ENCODE results near the gene SLC43A1. TPM values are rescaled to one million over a fixed set of nuclear protein-coding genes. Genes with fewer than 3 reads are reported as not detected.
"Not testable (repeated sequence)": the region's sequence is repeated elsewhere in the genome, so short reads cannot be mapped to it uniquely, and the experiment has no call there.

SLC43A1 gene
- polyA plus RNA-seq, 1 donor = 14.1 TPM

DNA sequence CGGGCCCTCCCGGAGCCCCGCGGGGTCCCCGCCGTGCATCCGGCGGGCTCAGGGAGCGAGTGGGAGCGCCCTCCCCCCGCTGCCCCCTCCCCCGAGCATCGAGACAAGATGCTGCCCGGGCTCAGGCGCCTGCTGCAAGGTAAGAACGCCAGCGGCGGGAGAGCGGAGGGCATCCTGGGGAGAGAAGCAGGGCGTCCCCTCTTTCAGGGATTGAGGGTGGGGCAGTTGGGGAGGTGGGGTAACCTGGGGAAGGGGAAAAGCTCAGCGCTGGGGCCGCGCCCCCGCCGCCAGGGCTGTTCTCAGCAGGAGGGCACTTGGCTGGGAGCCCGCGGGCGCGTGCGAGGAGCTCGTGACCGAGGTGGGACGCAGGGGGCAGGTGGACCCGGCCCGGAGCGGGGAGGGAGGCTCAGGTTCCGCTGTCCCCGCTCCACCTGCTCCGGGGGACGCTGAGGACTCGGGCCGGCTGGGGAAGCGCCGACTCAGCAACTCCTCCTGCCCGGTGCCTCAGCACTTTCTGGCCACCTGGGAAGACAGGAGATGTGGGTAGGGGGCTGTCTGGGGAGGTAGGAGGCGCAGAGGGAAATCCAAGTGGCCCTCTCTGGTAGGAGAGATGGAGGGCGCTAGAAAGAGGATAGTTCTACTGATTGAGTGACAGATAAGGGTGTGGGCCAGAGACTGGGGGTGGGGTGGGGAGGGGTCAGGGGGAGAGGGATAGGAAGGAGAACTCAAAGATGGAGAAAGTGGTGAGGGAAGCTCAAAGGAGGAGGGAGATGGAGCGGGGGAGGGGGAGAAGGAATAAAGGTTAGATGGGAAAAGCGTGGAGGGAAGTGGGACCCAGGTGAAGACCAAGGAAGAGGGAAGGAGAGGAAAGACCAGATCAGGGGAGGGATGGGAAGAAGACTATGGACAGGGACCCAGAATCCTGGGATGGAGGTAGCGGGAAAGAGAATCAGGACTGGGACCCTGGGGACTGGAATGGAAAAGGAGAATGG, 54.4 kb downstream of the SLC43A1 start:
- DNase-seq (ENCODE audit: low read depth) = no peak

DNA sequence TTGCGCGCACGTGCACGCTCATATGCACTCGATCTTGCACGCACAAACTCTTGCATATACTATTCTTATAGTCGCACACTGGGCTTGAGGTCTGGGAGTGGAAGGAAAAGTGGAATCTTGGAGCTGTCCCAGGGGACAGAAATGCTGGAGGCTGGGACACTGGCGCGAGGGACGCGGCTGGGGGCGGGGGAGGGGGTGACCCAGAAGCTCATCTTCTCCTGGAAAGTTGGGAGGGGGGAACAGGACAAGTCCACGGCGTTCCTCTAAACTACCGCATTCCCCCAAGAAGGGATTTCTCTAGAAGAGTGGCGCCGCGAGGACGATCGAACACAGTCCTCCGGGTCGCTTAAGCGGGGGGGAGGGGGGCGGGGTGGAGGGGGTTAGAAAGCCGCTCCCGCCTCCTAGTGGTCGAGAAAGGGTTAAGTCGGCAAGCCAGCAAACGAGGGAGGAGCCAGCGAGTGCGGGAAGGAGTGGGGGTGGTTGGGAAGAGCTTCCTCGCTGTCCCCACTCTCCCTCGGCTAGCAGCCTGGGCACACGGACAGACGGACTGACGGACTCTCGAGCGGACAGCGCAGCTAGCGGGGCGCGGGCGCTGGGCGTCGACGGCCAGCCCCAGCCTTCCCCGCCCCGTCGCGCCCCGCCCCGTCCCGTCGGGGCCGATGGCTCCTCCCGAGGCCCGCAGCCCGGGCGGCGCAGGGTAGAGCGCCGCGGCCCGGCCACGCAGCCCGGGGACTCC, 55.3 kb downstream of the SLC43A1 start, which contains the start of gene RTN4RL2:
Gene RTN4RL2 (plus strand): TSS at position 507 of the 736 bp plus-strand sequence. CDS start 338 bp downstream, outside the sequence.
- no peak for DNase-seq (ENCODE audit: low read depth)

DNA sequence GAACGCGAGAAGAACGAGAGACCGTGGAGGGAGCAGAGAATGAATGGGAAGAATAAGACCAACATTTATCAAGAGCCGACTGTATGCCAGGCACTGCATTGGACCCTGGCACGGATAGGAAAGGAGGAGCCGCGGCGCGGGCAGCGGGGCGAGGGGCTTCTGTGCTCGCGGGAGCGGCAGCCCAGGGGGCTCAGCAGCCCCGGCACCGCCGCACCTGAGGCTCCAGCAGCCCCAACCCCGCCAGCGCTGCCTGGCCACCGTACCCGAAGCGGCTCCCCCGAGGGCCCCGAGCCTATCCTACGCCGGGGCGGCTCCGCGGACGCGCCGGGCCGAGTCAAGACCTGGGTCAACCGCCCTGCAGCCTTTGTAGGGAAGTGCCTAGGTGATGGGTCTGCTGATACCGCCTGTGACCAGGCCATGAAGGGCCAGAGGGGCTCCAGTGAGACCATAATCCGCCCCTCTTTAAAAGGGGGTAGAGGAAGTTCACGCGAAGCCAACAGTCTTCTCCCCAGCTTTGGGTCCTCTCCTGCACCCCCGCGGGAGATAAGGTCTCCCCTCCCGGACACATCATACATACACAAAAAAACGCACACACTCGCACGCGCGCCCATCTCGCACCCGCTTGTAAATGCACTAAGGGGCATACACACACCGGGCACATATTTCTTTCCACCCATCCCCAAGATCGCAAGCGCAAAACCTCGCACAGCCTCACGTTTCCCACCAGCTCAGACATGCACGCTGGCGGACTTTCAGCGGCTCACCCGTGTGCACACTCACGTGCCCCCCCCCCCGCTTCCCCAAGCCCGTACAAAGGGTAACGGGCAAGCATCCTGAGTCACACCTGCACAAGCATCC, 56.1 kb downstream of the SLC43A1 start:
- DNase-seq (ENCODE audit: low read depth) = no peak

DNA sequence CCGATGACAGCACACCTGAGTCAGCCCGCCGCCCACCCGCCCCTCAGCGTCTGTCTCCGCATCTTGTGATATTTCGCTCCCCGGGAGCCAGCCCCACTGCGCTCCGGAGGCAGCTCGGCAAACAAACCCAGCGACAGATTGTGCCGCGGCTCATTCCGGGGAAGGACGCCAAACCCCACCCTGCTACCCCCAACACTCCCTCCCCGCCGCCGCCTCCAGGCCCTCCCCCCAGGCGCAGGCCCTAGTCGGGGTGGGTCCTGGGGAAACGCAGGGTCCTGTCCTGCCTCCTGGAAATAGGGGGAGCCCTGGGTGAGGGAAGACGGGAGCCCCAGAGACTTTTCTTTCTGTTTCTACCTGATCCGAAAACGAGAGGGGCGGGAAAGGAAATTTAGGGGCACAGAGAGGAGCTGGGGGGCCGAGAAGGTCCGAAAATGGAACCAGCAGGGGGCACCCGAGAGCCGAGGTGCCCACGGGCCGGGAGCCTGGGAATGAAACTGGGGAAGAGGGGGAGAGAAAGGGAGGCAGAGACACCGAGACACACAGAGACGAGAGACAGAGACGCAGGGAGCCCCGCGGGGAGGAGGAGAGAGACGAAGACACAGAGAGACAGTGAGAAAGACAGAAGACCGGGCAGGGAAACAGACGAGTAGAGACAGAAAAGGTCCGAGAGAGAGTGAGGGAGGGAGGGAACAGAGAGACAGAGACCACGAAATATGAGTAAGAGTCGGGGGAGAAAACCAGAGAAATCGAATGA, 56.9 kb downstream of the SLC43A1 start:
- DNase-seq (ENCODE audit: low read depth) = no peak

DNA sequence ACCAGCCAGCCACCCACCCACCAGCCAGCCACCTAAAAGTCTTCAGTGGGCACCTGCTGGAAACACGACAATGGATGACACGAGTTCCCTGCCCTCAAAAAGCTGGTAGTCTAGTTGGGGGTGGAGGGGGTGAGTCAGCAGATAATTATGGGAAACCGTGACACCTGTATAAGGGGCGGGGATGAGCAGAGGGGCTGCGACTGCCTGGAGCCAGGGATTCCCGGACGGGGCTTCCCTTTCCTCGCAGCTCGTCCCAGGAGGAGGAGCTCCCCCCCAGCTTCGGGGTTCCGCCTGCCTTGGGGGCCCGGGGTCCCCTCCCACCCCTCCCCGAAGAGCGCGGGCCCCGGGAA, 57.5 kb downstream of the SLC43A1 start:
- no peak for DNase-seq (ENCODE audit: low read depth)

DNA sequence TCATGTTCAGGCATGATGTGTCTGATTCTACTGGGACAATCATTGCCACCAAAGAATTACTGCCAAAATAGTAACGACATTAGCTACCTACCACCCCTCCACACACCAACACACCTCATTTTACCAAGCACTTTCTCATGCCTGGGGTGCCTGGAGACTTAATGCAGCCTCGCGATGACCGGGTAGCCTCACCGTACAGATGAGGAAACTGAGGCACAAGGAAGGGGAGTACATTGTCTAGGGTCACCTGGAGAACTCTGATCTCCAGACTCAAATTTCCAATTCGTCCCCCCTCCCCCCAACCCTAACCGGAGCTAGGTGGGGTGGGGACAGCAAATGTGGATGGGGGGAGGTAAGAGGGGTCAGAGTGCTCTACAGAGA, 57.9 kb downstream of the SLC43A1 start:
- DNase-seq (ENCODE audit: low read depth) = no peak

DNA sequence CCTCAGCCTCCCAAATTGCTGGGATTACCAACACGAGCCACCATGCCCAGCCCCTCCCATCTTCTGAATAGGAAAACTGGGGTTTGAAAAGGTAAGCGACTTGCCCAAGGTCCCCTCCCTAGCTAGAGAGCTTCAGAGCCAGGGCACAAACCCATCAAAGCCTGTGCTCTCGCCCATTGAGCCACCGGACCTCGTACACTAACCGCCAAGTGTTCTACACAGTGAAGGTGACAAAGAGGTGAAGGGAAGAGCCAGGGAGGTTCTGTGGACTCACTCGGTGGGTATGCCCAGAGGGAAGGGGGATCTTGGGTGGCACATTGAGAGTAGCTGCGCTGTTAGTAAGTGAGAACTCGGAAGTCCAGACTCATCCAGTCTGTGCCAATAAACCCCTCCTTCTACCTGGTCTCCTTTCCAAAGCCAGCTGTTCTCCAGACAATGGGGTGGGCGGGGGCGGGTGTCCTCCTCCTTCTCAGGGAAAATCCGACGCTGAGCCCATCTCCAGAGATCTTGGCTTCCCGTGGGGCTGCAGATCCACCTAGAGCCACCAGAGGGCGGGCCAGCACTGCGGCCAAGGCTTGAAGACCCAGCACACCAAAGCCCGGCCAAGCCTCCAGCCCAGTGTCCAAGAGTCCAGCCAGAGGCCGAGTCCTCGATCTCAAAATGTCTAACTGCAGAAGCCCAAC, 58.4 kb downstream of the SLC43A1 start:
- DNase-seq (ENCODE audit: low read depth) = peak; percentile 60

DNA sequence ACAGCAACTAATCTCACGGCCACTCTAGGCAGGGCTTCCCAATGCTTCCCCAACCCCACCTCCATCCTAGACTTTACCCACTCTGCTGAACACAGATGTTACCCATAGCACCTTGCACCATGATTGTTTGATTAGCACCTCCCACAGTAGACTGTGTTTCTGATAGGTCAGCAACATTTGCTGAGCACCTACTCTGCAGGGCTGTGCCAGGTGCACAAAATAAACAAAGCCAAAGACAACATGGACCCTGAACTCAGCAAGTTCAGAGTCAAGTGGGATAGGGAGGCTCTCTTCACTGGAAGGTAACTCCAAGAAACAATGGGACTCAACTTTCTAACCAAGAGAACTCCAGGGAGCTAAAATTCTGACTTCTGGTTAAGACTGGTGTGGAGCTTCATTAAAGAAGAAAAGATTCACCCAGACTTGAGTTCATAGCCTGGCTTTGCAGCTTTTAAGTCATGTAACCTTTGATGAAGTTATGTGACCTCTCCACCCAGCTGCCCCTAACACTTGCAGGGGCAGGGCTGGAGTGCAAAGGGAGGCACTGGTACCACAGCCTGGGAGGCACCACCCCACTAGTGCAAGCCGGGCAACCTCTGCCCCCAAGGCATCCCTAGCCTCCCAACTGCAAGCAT, 61.8 kb downstream of the SLC43A1 start:
- DNase-seq (ENCODE audit: low read depth) = no peak

DNA sequence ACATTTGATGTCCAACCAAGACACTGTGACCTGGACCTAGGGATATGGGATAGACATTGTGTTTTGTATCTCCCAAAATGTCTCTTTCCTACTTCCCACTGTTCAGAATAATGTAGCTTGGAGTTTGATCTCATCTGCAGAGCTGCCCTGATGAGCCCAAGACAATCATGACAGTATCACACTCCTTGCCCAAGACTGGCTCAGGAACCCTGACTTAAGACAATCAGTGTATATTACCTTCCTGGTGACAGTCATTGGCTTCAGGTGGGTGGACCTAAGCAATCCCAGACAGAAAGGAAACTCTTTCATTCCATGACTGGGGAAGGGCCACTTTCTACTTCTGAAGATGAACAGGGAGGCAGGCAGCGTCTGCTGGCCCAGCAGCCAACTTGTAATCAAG, 69.4 kb downstream of the SLC43A1 start:
- no peak for DNase-seq (ENCODE audit: low read depth)

DNA sequence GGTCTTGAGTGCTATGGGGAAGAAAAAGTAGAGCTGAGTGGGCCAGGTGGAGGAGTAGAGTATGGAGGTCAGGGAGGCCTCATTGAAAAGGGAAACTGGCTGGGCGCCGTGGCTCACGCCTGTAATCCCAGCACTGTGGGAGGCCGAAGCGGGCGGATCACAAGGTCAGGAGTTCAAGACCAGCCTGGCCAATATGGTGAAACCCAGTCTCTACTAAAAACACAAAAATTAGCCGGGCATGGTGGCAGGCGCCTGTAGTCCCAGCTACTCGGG, 70.4 kb downstream of the SLC43A1 start:
- DNase-seq (ENCODE audit: low read depth) = not testable (repeated sequence)

DNA sequence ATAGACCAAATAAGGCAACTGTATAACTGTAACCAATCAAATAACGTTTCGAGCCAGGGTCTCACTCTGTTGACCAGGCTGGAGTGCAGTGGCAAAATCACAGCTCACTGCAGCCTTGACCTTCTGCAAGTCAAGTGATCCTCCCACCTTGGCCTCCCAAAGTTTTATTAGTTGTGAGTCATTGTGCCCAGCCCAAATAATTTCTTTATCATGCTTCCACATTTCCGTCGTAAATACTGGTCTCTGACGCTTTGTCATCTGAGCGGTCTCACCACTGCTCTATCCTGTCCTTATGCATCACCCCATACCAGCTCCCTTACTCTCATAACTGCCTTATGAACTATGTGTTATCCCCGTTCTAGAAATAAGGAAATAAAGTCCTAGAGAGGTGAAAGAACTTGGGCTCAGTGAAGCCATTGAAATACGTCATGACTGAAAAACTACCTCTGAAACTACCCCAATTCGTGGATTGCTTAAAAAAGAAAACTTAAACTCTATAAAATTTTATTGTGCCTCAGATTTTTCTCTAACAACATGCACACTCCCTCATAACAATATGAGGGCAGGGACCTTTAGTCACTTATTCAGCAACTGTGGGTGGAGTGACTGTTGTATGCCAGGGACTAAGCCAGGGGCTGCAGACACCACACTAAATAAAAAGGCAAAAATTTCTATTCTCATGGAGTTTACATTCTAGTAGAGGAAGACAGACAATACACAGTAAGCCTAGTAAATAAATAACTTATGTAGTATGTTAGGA, 71.0 kb downstream of the SLC43A1 start:
- no peak for DNase-seq (ENCODE audit: low read depth)

DNA sequence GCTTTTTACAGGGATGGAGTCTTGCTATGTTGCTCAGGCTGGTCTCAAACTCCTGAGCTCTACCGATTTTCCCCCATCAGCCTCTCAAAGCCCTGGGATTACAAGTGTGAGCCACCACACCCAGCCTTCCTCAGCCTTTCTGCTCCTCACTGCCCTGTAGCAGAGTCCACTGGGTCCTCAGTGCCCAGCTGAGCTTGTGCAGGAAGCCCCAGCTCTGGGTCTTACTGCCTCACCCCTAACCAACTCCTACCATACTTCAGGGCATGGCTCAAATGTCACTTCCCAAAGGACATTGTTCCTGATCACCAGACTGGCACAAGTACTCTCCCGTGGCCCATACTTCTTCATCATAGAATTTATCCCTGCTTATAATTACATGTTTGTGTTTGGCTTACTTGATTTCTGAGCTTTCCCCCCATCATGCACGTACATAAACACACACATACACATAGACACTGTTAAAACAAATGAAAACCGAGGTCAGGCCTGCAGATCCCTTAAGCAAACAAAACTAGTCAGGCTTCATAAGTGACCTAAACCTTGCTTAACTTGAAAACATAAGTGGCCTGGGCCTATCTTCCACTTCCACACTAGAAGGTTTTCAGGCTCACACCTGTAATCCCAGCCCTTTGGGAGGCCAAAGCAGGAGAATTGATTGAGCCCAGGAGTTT, 74.6 kb downstream of the SLC43A1 start:
- DNase-seq (ENCODE audit: low read depth) = no peak

DNA sequence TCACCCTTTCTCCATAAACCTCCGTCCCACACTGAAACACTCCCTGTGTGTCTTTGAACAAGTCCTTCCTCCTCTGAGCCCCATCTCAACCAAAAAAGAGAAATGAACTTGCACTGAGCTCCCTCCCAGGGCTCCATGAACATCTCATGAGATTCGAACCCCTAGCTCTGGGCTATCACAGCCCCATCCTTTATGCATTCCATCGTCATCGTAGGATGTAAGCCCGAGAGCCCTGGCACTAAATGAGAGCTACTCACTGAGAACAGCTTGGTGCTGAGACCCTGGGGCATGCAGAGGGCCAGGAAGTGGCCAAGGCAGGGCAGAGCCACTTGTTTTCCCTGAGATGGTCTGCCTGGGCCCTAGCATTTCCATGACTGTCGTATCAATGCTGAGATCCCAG, 75.7 kb downstream of the SLC43A1 start:
- DNase-seq (ENCODE audit: low read depth) = no peak

DNA sequence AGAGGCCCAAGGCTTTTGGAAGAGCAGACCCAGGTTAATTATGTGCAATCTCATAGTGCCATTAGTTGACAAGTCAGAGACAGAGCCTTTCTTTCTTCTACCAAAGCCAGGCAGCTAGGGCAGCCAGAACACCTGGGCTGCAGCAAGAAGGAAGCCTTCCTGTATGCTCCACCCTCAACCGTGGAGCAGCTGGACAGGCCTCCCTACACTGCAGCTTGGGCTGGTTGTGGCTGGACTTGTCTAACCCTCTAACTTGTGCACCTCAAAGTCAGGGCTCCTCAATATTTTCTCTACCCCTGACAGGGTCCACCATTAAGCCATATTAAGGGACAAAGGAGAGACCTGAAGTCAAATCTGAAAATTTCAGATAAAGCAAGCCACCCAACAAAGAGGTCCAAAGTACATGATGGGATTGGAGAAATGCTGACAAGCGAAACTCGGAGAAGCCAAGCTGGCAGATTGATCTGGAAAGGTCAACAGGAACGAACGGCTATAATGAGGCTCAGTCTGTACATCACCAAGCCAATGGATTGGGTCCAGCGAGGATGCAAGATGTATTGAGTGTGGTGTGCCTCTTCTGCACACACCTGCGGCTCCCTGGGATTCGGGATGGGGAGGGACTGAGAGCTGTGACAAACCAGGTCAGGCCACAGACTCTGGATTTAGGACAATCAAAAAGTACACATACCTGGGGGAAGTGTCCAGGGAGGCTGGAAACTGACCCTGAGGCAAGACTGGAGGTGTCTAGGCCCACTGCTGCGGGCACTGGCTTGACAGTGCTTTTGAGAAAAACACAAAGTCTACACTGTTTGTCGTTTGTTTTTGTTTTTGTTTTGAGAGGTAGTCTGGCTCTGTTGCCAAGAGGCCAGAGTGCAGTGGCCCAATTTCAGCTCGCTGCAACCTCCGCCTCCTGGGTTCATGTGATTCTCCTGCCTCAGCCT, 76.9 kb downstream of the SLC43A1 start:
- DNase-seq (ENCODE audit: low read depth) = no peak

DNA sequence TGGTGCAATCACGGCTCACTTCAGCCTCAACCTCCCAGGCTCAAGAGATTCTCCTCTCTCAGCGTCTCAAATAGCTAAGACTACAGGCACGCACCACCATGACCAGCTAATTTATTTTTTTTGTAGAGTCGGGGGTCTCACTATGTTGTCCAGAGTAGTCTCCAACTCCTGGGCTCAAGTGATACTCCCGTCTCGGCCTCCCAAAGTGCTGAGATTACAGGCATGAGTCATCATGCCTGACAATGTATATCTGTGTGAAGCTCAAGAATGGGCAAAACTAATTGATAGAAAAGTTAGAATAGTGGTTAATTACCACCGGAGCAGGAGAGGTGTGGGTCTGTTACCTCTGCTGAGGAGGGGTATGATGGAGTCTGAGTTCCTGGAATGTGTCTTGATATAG, 79.5 kb downstream of the SLC43A1 start:
- DNase-seq (ENCODE audit: low read depth) = no peak

DNA sequence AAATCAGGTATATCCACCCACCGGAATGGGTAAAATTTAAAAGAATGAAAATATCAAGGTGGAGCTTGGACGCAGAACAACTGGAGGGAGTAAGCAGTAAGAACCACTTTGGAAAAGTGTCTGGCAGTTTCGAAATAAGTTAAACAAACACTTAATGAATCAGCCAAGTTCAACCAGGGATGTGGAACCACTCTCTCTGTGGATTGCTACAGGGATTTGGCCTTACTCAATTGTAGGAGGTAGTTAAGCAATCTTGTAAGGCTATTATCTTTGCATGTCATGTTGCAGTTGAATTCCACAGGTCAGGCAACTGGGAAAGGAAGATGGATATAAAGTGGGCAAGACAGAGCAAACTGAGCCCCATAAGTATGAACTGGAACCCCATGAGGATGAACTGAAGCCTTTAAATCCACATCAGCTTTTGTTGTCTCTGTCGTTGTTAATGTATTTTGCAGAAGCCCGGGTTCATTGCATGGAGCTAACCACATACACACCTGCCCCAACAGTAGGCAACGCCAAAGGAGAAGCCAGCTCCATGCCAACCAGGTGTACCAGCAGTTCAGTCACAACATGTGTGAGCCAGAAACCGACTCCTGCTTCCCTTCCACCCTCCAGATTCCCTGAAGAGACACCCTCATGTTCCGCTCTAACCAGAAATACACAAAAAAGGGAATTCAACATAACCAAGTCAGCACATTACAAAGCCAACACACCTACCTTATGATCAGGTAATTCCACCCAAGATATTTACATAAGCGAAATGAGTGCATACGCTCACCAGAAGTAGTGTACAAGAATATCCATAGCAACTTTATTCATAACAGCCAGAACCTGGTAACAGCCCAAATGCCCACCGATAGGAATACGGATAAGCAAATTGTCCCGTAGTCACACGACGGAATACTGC, 80.6 kb downstream of the SLC43A1 start:
- no peak for DNase-seq (ENCODE audit: low read depth)
